Body of pancreas (tissue), 4 donors: Measurements from ENCODE around the gene CDC42BPA. TPM values are rescaled to one million over a fixed set of nuclear protein-coding genes. Genes with fewer than 3 reads are reported as not detected.
"Not testable (repeated sequence)": the region's sequence is repeated elsewhere in the genome, so short reads cannot be mapped to it uniquely, and the experiment has no call there.

Experiments
- ATAC-seq: fragments of 150-250 bp; one replicate; pipeline ENCODE4 v1.9.1; 2016
- DNase-seq, 4 donors: peaks; one replicate each; pipeline ENCODE4 v3.0.0-alpha.2; 2019
- H3K27ac ChIP-seq, 4 donors: fragments of 200-600 bp; sonication (generic); 1 replicate in 3 of 4; 2 replicates in 1 of 4; pipeline versions ENCODE4 v1.5.1 to v1.6.1; 2016 to 2019; ENCODE audit warnings: mild to moderate bottlenecking in 1 of 4, mixed read lengths in 1 of 4, moderate library complexity in 1 of 4
- H3K27me3 ChIP-seq, 2 donors: fragments of 200-600 bp; sonication (generic); one replicate each; pipeline ENCODE4 v1.6.0; 2016; ENCODE audit warnings: mild to moderate bottlenecking in 1 of 2
- H3K36me3 ChIP-seq, 2 donors: fragments of 200-600 bp; sonication (generic); replicated peaks in 1 of 2; 2 replicates each; pipeline ENCODE4 v1.5.1; 2016; ENCODE audit warnings: low read depth in 2 of 2; ENCODE audit not compliant: insufficient read depth in 1 of 2
- H3K4me1 ChIP-seq: fragments of 200-600 bp; sonication (generic); one replicate; pipeline ENCODE4 v1.6.0; 2016
- H3K4me3 ChIP-seq, 2 donors: fragments of 200-600 bp; sonication (generic); 1 replicate in 1 of 2; 2 replicates in 1 of 2; pipeline ENCODE4 v1.5.1; 2016 to 2019
- H3K9me3 ChIP-seq, 3 donors: fragments of 200-600 bp; sonication (generic); 1 replicate in 2 of 3; 2 replicates in 1 of 3; pipeline ENCODE4 v1.5.1; 2016
- CTCF ChIP-seq, 7 experiments: fragments of 450-650 bp in 4 of 7; fragments of 200-600 bp in 3 of 7; sonication (generic) in 3 of 7; IDR thresholded peaks; one replicate each; pipeline ENCODE4 v1.5.1; 2016 to 2019; ENCODE audit warnings: antibody characterized with exemption in 7 of 7
- POLR2A ChIP-seq, 3 donors: fragments of 450-650 bp; IDR thresholded peaks; one replicate each; pipeline ENCODE4 v1.6.1; 2016; ENCODE audit warnings: antibody characterized with exemption in 3 of 3, mild to moderate bottlenecking in 2 of 3
- WGBS, 2 donors: methylation state at CpG; one replicate each; pipeline ENCODE4 v1.1.5; 2017; 5-methylcytosine and 5-hydroxymethylcytosine counted together
- intact Hi-C: fragments of 100-400 bp; cut with DNase I; formaldehyde crosslinking; loops from one replicate; pipeline ENCODE4 v1.15.1; 2023
- total RNA-seq, 2 donors: library from RNA; depleted of rRNA; stranded (reverse); fragments of >200 nt; gene quantifications; one replicate each; pipeline ENCODE4 v1.1.0, GENCODE V29; 2016

The CDC42BPA gene
- total RNA-seq, 2 donors from 2014 or later, result 35.9 to 37.6 TPM

DNA sequence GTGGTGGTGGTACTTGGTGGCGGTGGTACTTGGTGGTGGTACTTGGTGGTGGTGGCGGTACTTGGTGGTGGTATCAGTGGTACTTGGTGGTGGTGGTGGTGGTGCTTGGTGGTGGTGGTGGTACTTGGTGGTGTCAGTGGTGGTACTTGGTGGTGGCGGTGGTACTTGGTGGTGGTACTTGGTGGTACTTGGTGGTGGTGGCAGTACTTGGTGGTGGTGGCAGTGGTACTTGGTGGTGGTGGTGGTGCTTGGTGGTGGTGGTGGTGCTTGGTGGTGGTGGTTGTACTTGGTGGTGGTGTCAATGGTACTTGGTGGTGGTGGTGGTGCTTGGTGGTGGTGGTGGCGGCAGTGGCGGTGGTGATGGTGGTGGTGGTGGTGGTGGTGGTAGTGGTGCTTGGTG lies 358.0 kb downstream of the CDC42BPA start:
- H3K27me3 ChIP-seq, result no peaks in the 10 kb centered on the region
- no peak overlapping the region for H3K4me3 ChIP-seq
- intact Hi-C loops, result no loop called here
- H3K27ac ChIP-seq, result no peak overlapping the region
- H3K36me3 ChIP-seq, result peaks cover 0 to 4% of the 10 kb centered on the region in 2 donors
- H3K9me3 ChIP-seq, result no peaks in the 10 kb centered on the region
- TF ChIP-seq CTCF (IDR thresholded peaks at IDR 0.05) (no peak), POLR2A (IDR thresholded peaks at IDR 0.05) (no peak)
- 73 to 77% methylated on average over 5 of the region's 5 CpGs for WGBS, 2 donors
- H3K4me1 ChIP-seq, result peaks cover 35% of the 10 kb centered on the region
- DNase-seq (no peak), ATAC-seq (no peak)

GRCh38 chr1:226958300-226958699 lies 360.0 kb downstream of the CDC42BPA start:
- Histone ChIP-seq H3K36me3 (no peaks in the 10 kb centered on the region), H3K27me3 (no peaks in the 10 kb centered on the region), H3K4me1 (peaks cover 53% of the 10 kb centered on the region), H3K4me3 (no peak overlapping the region), H3K27ac (peak overlapping the region in 1 of 4 donors; percentile 3), H3K9me3 (no peaks in the 10 kb centered on the region)
- 92 to 94% methylated on average over 8 to 13 of the region's 13 CpGs for WGBS, 2 donors
- no peak for TF ChIP-seq POLR2A (IDR thresholded peaks at IDR 0.05)
- TF ChIP-seq CTCF (IDR thresholded peaks at IDR 0.05), result no peak
- DNase-seq, result no peak
- intact Hi-C loops, result no loop called here
- ATAC-seq, result no peak

DNA sequence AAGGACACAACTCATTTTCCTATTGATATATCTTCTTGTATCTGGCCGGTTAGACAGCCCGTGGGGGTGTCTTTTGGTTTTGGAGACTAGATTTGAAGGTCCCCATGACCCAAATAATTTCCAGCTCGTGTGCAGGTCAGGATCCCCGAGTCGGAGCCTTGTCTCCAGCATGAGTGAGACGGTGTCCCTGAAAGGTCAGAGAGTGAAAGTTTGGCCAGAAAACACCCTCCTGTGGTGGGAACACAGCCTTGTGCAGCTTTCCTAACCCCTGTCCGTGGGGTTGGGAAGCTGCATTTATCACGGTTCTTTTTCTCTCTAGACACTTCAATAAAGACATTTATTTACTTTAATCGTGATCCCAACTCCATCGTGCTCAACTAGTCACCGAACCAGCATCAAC lies 360.6 kb downstream of the CDC42BPA start:
- ATAC-seq (no peak), DNase-seq (no peak)
- Histone ChIP-seq H3K27ac (peak overlapping the region in 3 of 4 donors; percentile 2 to 30 (median 21)), H3K4me3 (no peak overlapping the region), H3K4me1 (peaks cover 59% of the 10 kb centered on the region), H3K27me3 (no peaks in the 10 kb centered on the region), H3K36me3 (no peaks in the 10 kb centered on the region), H3K9me3 (no peaks in the 10 kb centered on the region)
- intact Hi-C loops, result no loop called here
- TF ChIP-seq POLR2A (IDR thresholded peaks at IDR 0.05) (no peak), CTCF (IDR thresholded peaks at IDR 0.05) (no peak)
- 49 to 55% methylated on average over 11 of the region's 11 CpGs for WGBS, 2 donors

DNA sequence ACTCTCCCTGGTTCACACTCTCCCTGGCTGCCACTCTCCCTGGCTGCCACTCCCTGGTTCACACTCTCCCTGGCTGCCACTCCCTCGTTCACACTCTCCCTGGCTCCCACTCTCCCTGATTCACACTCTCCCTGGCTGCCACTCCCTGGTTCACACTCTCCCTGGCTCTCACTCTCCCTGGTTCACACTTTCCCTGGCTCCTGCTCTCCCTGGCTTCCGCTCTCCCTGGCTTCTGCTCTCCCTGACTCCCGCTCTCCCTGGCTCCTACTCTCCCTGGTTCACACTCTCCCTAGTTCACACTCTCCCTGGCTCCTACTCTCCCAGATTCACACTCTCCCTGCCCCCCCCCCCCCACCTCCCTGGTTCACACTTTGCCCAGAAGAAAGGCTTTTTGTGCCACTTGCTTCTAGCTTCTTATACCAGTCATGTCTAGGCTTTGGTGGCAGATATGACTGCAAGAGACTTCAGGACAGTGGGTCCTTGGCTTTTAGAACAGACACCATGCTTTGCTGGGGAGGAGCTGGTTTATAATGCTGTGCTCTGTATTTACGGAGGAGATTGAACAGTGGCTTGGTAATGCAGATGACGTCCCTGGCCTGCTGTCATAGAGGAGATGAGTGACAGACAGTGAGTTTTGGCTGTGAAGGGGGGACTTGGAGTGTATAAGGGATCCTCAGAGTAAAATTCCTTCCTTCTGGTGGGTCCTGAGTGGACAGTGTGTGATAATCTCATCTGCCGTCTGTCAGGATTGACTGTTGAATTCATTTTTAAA lies 361.2 kb downstream of the CDC42BPA start:
- Histone ChIP-seq H3K9me3 (no peaks in the 10 kb centered on the region), H3K27ac (peak overlapping the region in 3 of 4 donors; percentile 2 to 32 (median 30)), H3K36me3 (no peaks in the 10 kb centered on the region), H3K27me3 (no peaks in the 10 kb centered on the region), H3K4me3 (no peak overlapping the region), H3K4me1 (peaks cover 59% of the 10 kb centered on the region)
- 73 to 74% methylated on average over 6 of the region's 6 CpGs for WGBS, 2 donors
- intact Hi-C loops, result no loop called here
- no peak for TF ChIP-seq CTCF (IDR thresholded peaks at IDR 0.05)
- TF ChIP-seq POLR2A (IDR thresholded peaks at IDR 0.05), result no peak
- no peak for DNase-seq
- no peak for ATAC-seq

DNA sequence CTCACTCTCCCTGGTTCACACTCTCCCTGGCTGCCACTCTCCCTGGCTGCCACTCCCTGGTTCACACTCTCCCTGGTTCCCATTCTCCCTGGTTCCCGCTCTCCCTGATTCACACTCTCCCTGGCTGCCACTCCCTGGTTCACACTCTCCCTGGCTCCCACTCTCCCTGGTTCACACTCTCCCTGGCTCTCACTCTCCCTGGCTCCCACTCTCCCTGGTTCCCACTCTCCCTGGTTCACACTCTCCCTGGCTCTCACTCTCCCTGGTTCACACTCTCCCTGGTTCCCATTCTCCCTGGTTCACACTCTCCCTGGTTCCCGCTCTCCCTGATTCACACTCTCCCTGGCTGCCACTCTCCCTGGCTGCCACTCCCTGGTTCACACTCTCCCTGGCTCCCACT lies 362.4 kb downstream of the CDC42BPA start:
- intact Hi-C loops, H3K9me3 ChIP-seq, ATAC-seq, DNase-seq, H3K36me3 ChIP-seq, H3K27me3 ChIP-seq, H3K4me3 ChIP-seq, H3K27ac ChIP-seq: not testable (repeated sequence)
- H3K4me1 ChIP-seq, result peaks cover 64% of the 10 kb centered on the region
- 86 to 95% methylated on average over 2 of the region's 2 CpGs for WGBS, 2 donors
